IMR-90 (cell line): ENCODE results near the gene PPP1R3F. TPM values are rescaled to one million over a fixed set of nuclear protein-coding genes. Genes with fewer than 3 reads are reported as not detected.

Experiments
- ATAC-seq: fragments of 200-7000 bp; cut with Tn5 transposase; 2 replicates; pipeline ENCODE4 v1.9.1; 2020; ENCODE audit warnings: low read depth, mild to moderate bottlenecking, moderate library complexity
- BruUV-seq: library from RNA; stranded (reverse); fragments of 400-500 nt; replicated peaks from 2 replicates; lab custom pipeline; 2021; lab: Mats Ljungman, UMichigan
- CTCF ChIA-PET: fragments of 300-600 bp; formaldehyde crosslinking; extraction: SDS; loops from one replicate; lab custom pipeline; 2021; ENCODE audit warnings: antibody characterized with exemption; lab: Yijun Ruan, JAX
- POLR2A ChIA-PET: fragments of 300-600 bp; sonication (Branson Sonifier 250); formaldehyde crosslinking; loops from one replicate; lab custom pipeline; 2022; ENCODE audit warnings: antibody characterized with exemption; ENCODE audit not compliant: unreplicated experiment; lab: Charles Lee
- DNase-seq: peaks from one replicate; pipeline ENCODE4 v3.0.0; 2013
- H2AFZ ChIP-seq: replicated peaks from 2 replicates; pipeline ENCODE3; 2013; ENCODE audit warnings: low read length, mild to moderate bottlenecking; ENCODE audit not compliant: poor library complexity
- H2AK5ac ChIP-seq: 2 replicates; pipeline ENCODE4 v1.6.1; 2013; ENCODE audit warnings: low read depth, low read length, inconsistent platforms
- H2AK9ac ChIP-seq: replicated peaks from 2 replicates; pipeline ENCODE3; 2013; ENCODE audit warnings: mild to moderate bottlenecking, low read depth, low read length, moderate library complexity; ENCODE audit not compliant: poor library complexity
- H2BK120ac ChIP-seq: 2 replicates; pipeline ENCODE4 v1.6.1; 2013; ENCODE audit warnings: low read depth, low read length, inconsistent platforms
- H2BK15ac ChIP-seq: 3 replicates; pipeline ENCODE4 v1.6.1; 2013; ENCODE audit warnings: low read depth, low read length, inconsistent platforms
- H2BK20ac ChIP-seq: 2 replicates; pipeline ENCODE4 v1.6.1; 2013; ENCODE audit warnings: low read depth, mild to moderate bottlenecking, inconsistent platforms, low read length, moderate library complexity
- H2BK5ac ChIP-seq: 2 replicates; pipeline ENCODE4 v1.6.1; 2013; ENCODE audit warnings: mild to moderate bottlenecking, low read depth, low read length, inconsistent platforms; ENCODE audit not compliant: poor library complexity, severe bottlenecking
- H3K14ac ChIP-seq: replicated peaks from 2 replicates; pipeline ENCODE4 v1.6.1; 2013; ENCODE audit warnings: low read depth, low read length, inconsistent platforms
- H3K18ac ChIP-seq: 2 replicates; pipeline ENCODE4 v1.6.1; 2013; ENCODE audit warnings: low read depth, low read length, control low read depth
- H3K23ac ChIP-seq: 2 replicates; pipeline ENCODE4 v1.6.1; 2013; ENCODE audit warnings: low read depth, low read length, inconsistent platforms
- H3K27ac ChIP-seq: 2 replicates; pipeline ENCODE4 v1.5.1; 2013; ENCODE audit warnings: mild to moderate bottlenecking, control low read depth, low read length; ENCODE audit not compliant: insufficient read depth
- H3K27me3 ChIP-seq: 2 replicates; pipeline ENCODE4 v1.6.1; 2013; ENCODE audit warnings: low read length; ENCODE audit not compliant: control insufficient read depth, insufficient read depth
- H3K36me3 ChIP-seq: 2 replicates; pipeline ENCODE4 v1.6.1; 2013; ENCODE audit warnings: low read length, mixed read lengths; ENCODE audit not compliant: control insufficient read depth, insufficient read depth
- H3K4ac ChIP-seq: 2 replicates; pipeline ENCODE4 v1.6.1; 2013; ENCODE audit warnings: low read depth, low read length, inconsistent platforms
- H3K4me1 ChIP-seq: 2 replicates; pipeline ENCODE4 v1.6.1; 2013; ENCODE audit warnings: low read length, mixed read lengths; ENCODE audit not compliant: control insufficient read depth, insufficient read depth
- H3K4me2 ChIP-seq: 2 replicates; pipeline ENCODE4 v1.6.1; 2013; ENCODE audit warnings: low read depth, mild to moderate bottlenecking, control low read depth, low read length, moderate library complexity
- H3K4me3 ChIP-seq: 2 replicates; pipeline ENCODE4 v1.5.1; 2013; ENCODE audit warnings: low read depth, mild to moderate bottlenecking, control low read depth, low read length, moderate library complexity; ENCODE audit not compliant: insufficient read depth
- H3K56ac ChIP-seq: 2 replicates; pipeline ENCODE4 v1.6.1; 2013; ENCODE audit warnings: low read length, inconsistent platforms; ENCODE audit not compliant: insufficient read depth; ENCODE audit errors: extremely low read depth
- H3K79me1 ChIP-seq, 2 experiments: 2 replicates each; pipeline ENCODE4 v1.6.1; 2013; ENCODE audit warnings: low read length in 2 of 2, inconsistent platforms in 1 of 2, low read depth in 1 of 2
- H3K9ac ChIP-seq: 2 replicates; pipeline ENCODE4 v1.6.1; 2013; ENCODE audit warnings: low read depth, low read length, control low read depth
- H3K9me1 ChIP-seq: 2 replicates; pipeline ENCODE4 v1.6.1; 2013; ENCODE audit warnings: low read length, inconsistent platforms; ENCODE audit not compliant: insufficient read depth
- H3K9me3 ChIP-seq: 2 replicates; pipeline ENCODE4 v1.6.1; 2013; ENCODE audit warnings: low read length; ENCODE audit not compliant: control insufficient read depth, insufficient read depth
- H4K20me1 ChIP-seq: 2 replicates; pipeline ENCODE4 v1.6.1; 2013; ENCODE audit warnings: low read length, inconsistent platforms; ENCODE audit not compliant: insufficient read depth
- H4K5ac ChIP-seq: 2 replicates; pipeline ENCODE4 v1.6.1; 2013; ENCODE audit warnings: mild to moderate bottlenecking, low read depth, low read length, control low read depth
- H4K8ac ChIP-seq, 2 experiments: 2 replicates each; pipeline ENCODE4 v1.6.1; 2013; ENCODE audit warnings: low read depth in 2 of 2, low read length in 2 of 2, control low read depth in 1 of 2, inconsistent platforms in 1 of 2
- H4K91ac ChIP-seq: 2 replicates; pipeline ENCODE4 v1.6.1; 2013; ENCODE audit warnings: low read depth, low read length, inconsistent platforms; ENCODE audit not compliant: insufficient read depth
- RCOR1 ChIP-seq: IDR thresholded peaks from 2 replicates; pipeline ENCODE4 v1.6.1; 2012; ENCODE audit warnings: mild to moderate bottlenecking, low read length, improper control_type of control experiment; ENCODE audit not compliant: insufficient replicate concordance
- WGBS, 2 experiments: methylation state at CpG; one replicate each; pipeline versions ENCODE4 v1.1.5 to v1.1.7; 2013; ENCODE audit warnings: missing lambda C conversion rate in 2 of 2; ENCODE audit not compliant: insufficient read length in 1 of 2; ENCODE audit errors: extremely low coverage in 2 of 2; 5-methylcytosine and 5-hydroxymethylcytosine counted together
- dilution Hi-C: fragments of 300-500 bp; cut with HindIII; formaldehyde crosslinking; loops from one replicate; pipeline ENCODE4 v1.14.3; 2018; ENCODE audit warnings: low sequenced_read_pairs; ENCODE audit not compliant: unreplicated experiment
- in situ Hi-C: fragments of 300-500 bp; cut with MboI; formaldehyde crosslinking; loops from 3 replicates; pipeline ENCODE4 v1.14.3; 2019; ENCODE audit warnings: low sequenced_read_pairs, inconsistent platforms, mixed read lengths
- intact Hi-C: fragments of 100-400 bp; cut with micrococcal nuclease; formaldehyde crosslinking; loops from 2 replicates; pipeline ENCODE4 v1.10.0; 2022
- polyA plus RNA-seq, 3 experiments: library from polyadenylated mRNA; depleted of rRNA; stranded (reverse); fragments of >200 nt; gene quantifications; 2 replicates each; pipeline ENCODE4 v1.2.3, GENCODE V29; 2012; ENCODE audit warnings: low replicate concordance in 1 of 3
- total RNA-seq: library from RNA; depleted of rRNA; stranded (reverse); fragments of >200 nt; gene quantifications from 2 replicates; pipeline ENCODE4 v1.2.3, GENCODE V29; 2012
- TF ChIP-seq, protein P1 (sequence below): conservative IDR thresholded peaks from 2 replicates; pipeline ENCODE4 v1.5.1; 2012; ENCODE audit warnings: mild to moderate bottlenecking, low read depth, low read length, improper control_type of control experiment

Gene PPP1R3F
- total and polyA plus RNA-seq, 2 of the 4 experiments (the other 2 are of a cell fraction), result 0.72 to 1.7 TPM

DNA sequence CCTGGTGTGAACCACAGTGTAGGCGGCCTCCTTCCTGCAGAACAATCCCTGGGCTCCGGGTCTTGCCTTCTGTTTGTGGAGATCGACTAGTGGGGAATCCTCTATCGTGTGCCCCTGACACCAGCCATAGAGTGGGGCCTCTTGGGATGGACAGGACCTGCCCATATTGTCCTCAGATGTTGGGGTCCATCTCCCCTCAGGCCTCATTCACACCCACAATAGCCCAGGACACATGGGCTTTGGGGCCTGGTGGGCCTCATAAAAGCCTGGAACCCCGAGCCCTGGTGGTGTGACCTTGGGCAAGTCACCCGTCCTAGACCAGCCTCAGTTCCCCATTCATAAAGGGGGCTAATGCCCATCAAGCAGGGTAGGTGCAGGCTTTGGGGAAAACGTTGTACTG lies 20.6 kb downstream of the PPP1R3F start:
- H3K56ac ChIP-seq, result no peak overlapping the region
- dilution Hi-C loops, result no loop called here
- no peak overlapping the region for H4K5ac ChIP-seq
- no peak overlapping the region for H3K4ac ChIP-seq
- H3K9ac ChIP-seq, result no peak overlapping the region
- H3K23ac ChIP-seq, result no peak overlapping the region
- H3K14ac ChIP-seq, result no peak overlapping the region
- no peak for TF ChIP-seq RCOR1
- TF ChIP-seq, protein P1, sequence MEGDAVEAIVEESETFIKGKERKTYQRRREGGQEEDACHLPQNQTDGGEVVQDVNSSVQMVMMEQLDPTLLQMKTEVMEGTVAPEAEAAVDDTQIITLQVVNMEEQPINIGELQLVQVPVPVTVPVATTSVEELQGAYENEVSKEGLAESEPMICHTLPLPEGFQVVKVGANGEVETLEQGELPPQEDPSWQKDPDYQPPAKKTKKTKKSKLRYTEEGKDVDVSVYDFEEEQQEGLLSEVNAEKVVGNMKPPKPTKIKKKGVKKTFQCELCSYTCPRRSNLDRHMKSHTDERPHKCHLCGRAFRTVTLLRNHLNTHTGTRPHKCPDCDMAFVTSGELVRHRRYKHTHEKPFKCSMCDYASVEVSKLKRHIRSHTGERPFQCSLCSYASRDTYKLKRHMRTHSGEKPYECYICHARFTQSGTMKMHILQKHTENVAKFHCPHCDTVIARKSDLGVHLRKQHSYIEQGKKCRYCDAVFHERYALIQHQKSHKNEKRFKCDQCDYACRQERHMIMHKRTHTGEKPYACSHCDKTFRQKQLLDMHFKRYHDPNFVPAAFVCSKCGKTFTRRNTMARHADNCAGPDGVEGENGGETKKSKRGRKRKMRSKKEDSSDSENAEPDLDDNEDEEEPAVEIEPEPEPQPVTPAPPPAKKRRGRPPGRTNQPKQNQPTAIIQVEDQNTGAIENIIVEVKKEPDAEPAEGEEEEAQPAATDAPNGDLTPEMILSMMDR, result no peak
- ChIA-PET POLR2A (no interaction called here), CTCF (interaction anchor here (1.1 kb wide), 1 partner anchor 9 kb away, joined by 3 read pairs; no protein-coding TSS in a partner anchor)
- H2AFZ ChIP-seq, result no peak overlapping the region
- no peaks in the 10 kb centered on the region for H3K79me1 ChIP-seq
- WGBS, 2 experiments, result no CpG with 5 or more reads among the region's 7 CpGs
- H2AK9ac ChIP-seq, result no peak overlapping the region
- H3K4me3 ChIP-seq, result no peak overlapping the region
- H3K27me3 ChIP-seq, result peaks cover 2% of the 10 kb centered on the region; the same call in 1 of the 2 replicates
- H2BK5ac ChIP-seq, result no peak overlapping the region
- no peak overlapping the region for H3K4me2 ChIP-seq
- H4K20me1 ChIP-seq, result no peaks in the 10 kb centered on the region
- H3K9me1 ChIP-seq, result no peaks in the 10 kb centered on the region
- H2BK15ac ChIP-seq, result no peak overlapping the region
- no peak for ATAC-seq
- intact Hi-C loops, result no loop called here
- no peak for DNase-seq
- no peak overlapping the region for H3K27ac ChIP-seq
- no peaks in the 10 kb centered on the region for H3K36me3 ChIP-seq
- in situ Hi-C loops, result no loop called here
- no peak overlapping the region for H3K18ac ChIP-seq
- no peak overlapping the region for H2BK20ac ChIP-seq
- H3K9me3 ChIP-seq, result no peaks in the 10 kb centered on the region
- no TSS peak for BruUV-seq
- no peak overlapping the region for H2AK5ac ChIP-seq
- no peak overlapping the region for H2BK120ac ChIP-seq
- H3K4me1 ChIP-seq, result no peaks in the 10 kb centered on the region
- no peak overlapping the region for H4K91ac ChIP-seq
- no peak overlapping the region for H4K8ac ChIP-seq
